DOHH2 (cell line): ENCODE results near the gene NUP93.

Source experiments
- CTCF ChIP-seq: fragments of 200-600 bp; sonication (generic); IDR thresholded peaks from one replicate; pipeline ENCODE4 v1.5.1; 2014; ENCODE audit warnings: antibody characterized with exemption, mild to moderate bottlenecking, low read depth, low read length; ENCODE audit not compliant: poor library complexity, severe bottlenecking
- EZH2phosphoT487 ChIP-seq: fragments of 200-600 bp; sonication (generic); IDR thresholded peaks from 2 replicates; pipeline ENCODE4 v1.6.1; 2017; ENCODE audit warnings: borderline replicate concordance, mild to moderate bottlenecking, antibody characterized with exemption, low read length, moderate library complexity, mixed read lengths

GRCh38 chr16:56833243-56833970 is 103.5 kb downstream of the NUP93 start:
- TF ChIP-seq CTCF (no peak), EZH2phosphoT487 (no peak)
